Measurements from ENCODE around the gene ST7L. TPM values are rescaled to one million over a fixed set of nuclear protein-coding genes. Genes with fewer than 3 reads are reported as not detected.
A peak's percentile ranks its signal among the peaks of the same experiment; 100 is the strongest.

The ST7L gene
- total and polyA plus RNA-seq, 2 donors from 2014 or later, result 12.9 to 20.6 TPM

- FAIRE-seq (no peak), DNase-seq (peak in 2 of 5 donors; percentile 29 to 72)
- no peak overlapping the region for H3K27ac ChIP-seq (ENCODE audit: low read depth in 2 of 2, low read length in 2 of 2)
- H3K9me3 ChIP-seq (ENCODE audit: control insufficient read depth in 2 of 3, insufficient read depth in 1 of 3, low read length in 3 of 3), result no peaks in the 10 kb centered on the region
- H3K36me3 ChIP-seq (ENCODE audit: control insufficient read depth in 2 of 3, insufficient read depth in 3 of 3, low read length in 3 of 3), result no peaks in the 10 kb centered on the region
- peak overlapping the region in 2 of 3 donors; percentile 44 to 52 for H3K4me3 ChIP-seq (ENCODE audit: low read length in 3 of 3)
- no peak overlapping the region for H3K9ac ChIP-seq (ENCODE audit: low read length in 3 of 3)
- H3K4me1 ChIP-seq (ENCODE audit: control insufficient read depth in 2 of 3, insufficient read depth in 2 of 3, low read depth in 1 of 3, low read length in 3 of 3), result peaks cover 0 to 4% (median 0%) of the 10 kb centered on the region in 3 donors
- intact Hi-C loops (cut with DNase I), result no loop called here
- no peak for TF ChIP-seq CTCF (IDR thresholded peaks at IDR 0.05; ENCODE audit: borderline replicate concordance, extremely low read depth, insufficient read depth)
- peaks cover 16% of the 10 kb centered on the region for H3K27me3 ChIP-seq (ENCODE audit: control insufficient read depth, insufficient read depth, low read length)
Observed at GRCh38 chr1:112507921-112508277, 111.0 kb downstream of the ST7L start.

GRCh38 chr1:112507336-112507735 lies 111.6 kb downstream of the ST7L start:
- no peaks in the 10 kb centered on the region for H3K36me3 ChIP-seq (ENCODE audit: control insufficient read depth in 2 of 3, insufficient read depth in 3 of 3, low read length in 3 of 3)
- H3K9ac ChIP-seq (ENCODE audit: low read length in 3 of 3), result no peak overlapping the region
- FAIRE-seq (no peak), DNase-seq (no peak)
- TF ChIP-seq CTCF (IDR thresholded peaks at IDR 0.05; ENCODE audit: borderline replicate concordance, extremely low read depth, insufficient read depth), result no peak
- peaks cover 0 to 4% (median 0%) of the 10 kb centered on the region in 3 donors for H3K4me1 ChIP-seq (ENCODE audit: control insufficient read depth in 2 of 3, insufficient read depth in 2 of 3, low read depth in 1 of 3, low read length in 3 of 3)
- peaks cover 20% of the 10 kb centered on the region for H3K27me3 ChIP-seq (ENCODE audit: control insufficient read depth, insufficient read depth, low read length)
- no peak overlapping the region for H3K4me3 ChIP-seq (ENCODE audit: low read length in 3 of 3)
- intact Hi-C loops (cut with DNase I), result no loop called here
- H3K9me3 ChIP-seq (ENCODE audit: control insufficient read depth in 2 of 3, insufficient read depth in 1 of 3, low read length in 3 of 3), result no peaks in the 10 kb centered on the region
- H3K27ac ChIP-seq (ENCODE audit: low read depth in 2 of 2, low read length in 2 of 2), result no peak overlapping the region

GRCh38 chr1:112506731-112507130 lies 112.2 kb downstream of the ST7L start:
- Histone ChIP-seq H3K4me3 (ENCODE audit: low read length in 3 of 3) (no peak overlapping the region), H3K27ac (ENCODE audit: low read depth in 2 of 2, low read length in 2 of 2) (no peak overlapping the region), H3K9ac (ENCODE audit: low read length in 3 of 3) (no peak overlapping the region), H3K27me3 (ENCODE audit: control insufficient read depth, insufficient read depth, low read length) (peaks cover 20% of the 10 kb centered on the region), H3K36me3 (ENCODE audit: control insufficient read depth in 2 of 3, insufficient read depth in 3 of 3, low read length in 3 of 3) (no peaks in the 10 kb centered on the region), H3K4me1 (ENCODE audit: control insufficient read depth in 2 of 3, insufficient read depth in 2 of 3, low read depth in 1 of 3, low read length in 3 of 3) (peaks cover 0 to 4% (median 0%) of the 10 kb centered on the region in 3 donors), H3K9me3 (ENCODE audit: control insufficient read depth in 2 of 3, insufficient read depth in 1 of 3, low read length in 3 of 3) (no peaks in the 10 kb centered on the region)
- intact Hi-C loops (cut with DNase I), result no loop called here
- FAIRE-seq (no peak), DNase-seq (no peak)
- TF ChIP-seq CTCF (IDR thresholded peaks at IDR 0.05; ENCODE audit: borderline replicate concordance, extremely low read depth, insufficient read depth), result no peak

- no peaks in the 10 kb centered on the region for H3K36me3 ChIP-seq (ENCODE audit: control insufficient read depth in 2 of 3, insufficient read depth in 3 of 3, low read length in 3 of 3)
- peaks cover 20% of the 10 kb centered on the region for H3K27me3 ChIP-seq (ENCODE audit: control insufficient read depth, insufficient read depth, low read length)
- no peaks in the 10 kb centered on the region for H3K9me3 ChIP-seq (ENCODE audit: control insufficient read depth in 2 of 3, insufficient read depth in 1 of 3, low read length in 3 of 3)
- intact Hi-C loops (cut with DNase I), result no loop called here
- H3K4me1 ChIP-seq (ENCODE audit: control insufficient read depth in 2 of 3, insufficient read depth in 2 of 3, low read depth in 1 of 3, low read length in 3 of 3), result peaks cover 0 to 4% (median 0%) of the 10 kb centered on the region in 3 donors
- DNase-seq (no peak), FAIRE-seq (no peak)
- H3K27ac ChIP-seq (ENCODE audit: low read depth in 2 of 2, low read length in 2 of 2), result no peak overlapping the region
- no peak overlapping the region for H3K9ac ChIP-seq (ENCODE audit: low read length in 3 of 3)
- TF ChIP-seq CTCF (IDR thresholded peaks at IDR 0.05; ENCODE audit: borderline replicate concordance, extremely low read depth, insufficient read depth), result no peak
- H3K4me3 ChIP-seq (ENCODE audit: low read length in 3 of 3), result no peak overlapping the region
Observed at GRCh38 chr1:112506306-112506705, 112.6 kb downstream of the ST7L start.

Measured in kidney (tissue), 14 donors.